ENCODE measurements around the gene CD93.

The CD93 gene

GRCh38 chr20:23125159-23125558, 39.0 kb upstream of the CD93 start:
- no peaks in the 10 kb centered on the region for H3K79me2 ChIP-seq (ENCODE audit: insufficient read depth, low read length)
- H3K4me2 ChIP-seq (ENCODE audit: low read depth, low read length, poor library complexity, severe bottlenecking), result no peak overlapping the region
- no peak overlapping the region for H3K9ac ChIP-seq (ENCODE audit: low read depth, low read length, poor library complexity, severe bottlenecking)
- no peak overlapping the region for H2AFZ ChIP-seq (ENCODE audit: low read length)
- no peaks in the 10 kb centered on the region for H3K36me3 ChIP-seq (ENCODE audit: insufficient read depth, low read length)
- no peaks in the 10 kb centered on the region for H3K27me3 ChIP-seq (ENCODE audit: insufficient read depth, low read length, poor library complexity, severe bottlenecking)
- H3F3A ChIP-seq (ENCODE audit: low read depth), result no peaks in the 10 kb centered on the region
- no peak overlapping the region for H3K4me3 ChIP-seq (ENCODE audit: low read length, poor library complexity, severe bottlenecking)
- peaks cover 24% of the 10 kb centered on the region for H3K4me1 ChIP-seq (ENCODE audit: insufficient read depth, low read length, poor library complexity, severe bottlenecking)
- H3K9me3 ChIP-seq (ENCODE audit: insufficient read depth, low read depth, low read length), result no peaks in the 10 kb centered on the region
- no peaks in the 10 kb centered on the region for H3K9me2 ChIP-seq (replicated peaks; ENCODE audit: low read depth, low read length)
- no peaks in the 10 kb centered on the region for H4K20me1 ChIP-seq (ENCODE audit: insufficient read depth, low read length, poor library complexity, severe bottlenecking)
- TF ChIP-seq CTCF (conservative IDR thresholded peaks at IDR 0.05; ENCODE audit: low read length), result no peak
- no peak for TF ChIP-seq EZH2phosphoT487 (IDR thresholded peaks at IDR 0.05; ENCODE audit: borderline replicate concordance)

DNA sequence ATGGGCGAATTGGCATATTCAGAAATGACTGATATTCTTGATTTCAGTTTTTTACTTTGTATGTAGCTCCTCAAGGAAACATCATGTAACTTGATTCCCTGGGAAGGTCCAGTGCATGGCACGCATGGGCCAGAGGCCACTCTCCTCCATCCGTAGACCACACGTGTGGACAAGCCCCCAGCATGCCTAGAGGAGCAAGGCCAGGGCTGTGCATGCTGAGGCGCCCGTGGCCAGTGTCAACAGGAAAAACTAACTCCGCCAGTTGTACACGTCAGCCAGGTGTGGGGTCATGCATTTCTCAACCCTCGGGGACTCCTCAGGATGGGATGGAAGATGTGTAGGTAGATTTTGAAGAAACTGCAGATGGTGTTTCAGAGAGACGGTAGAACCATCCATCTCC, 37.8 kb upstream of the CD93 start:
- no peak overlapping the region for H3K4me2 ChIP-seq (ENCODE audit: low read depth, low read length, poor library complexity, severe bottlenecking)
- no peaks in the 10 kb centered on the region for H3K36me3 ChIP-seq (ENCODE audit: insufficient read depth, low read length)
- TF ChIP-seq EZH2phosphoT487 (IDR thresholded peaks at IDR 0.05; ENCODE audit: borderline replicate concordance) (no peak), CTCF (conservative IDR thresholded peaks at IDR 0.05; ENCODE audit: low read length) (no peak)

GRCh38 chr20:23122796-23123655, 36.9 kb upstream of the CD93 start:
- no peaks in the 10 kb centered on the region for H3K36me3 ChIP-seq (ENCODE audit: insufficient read depth, low read length)
- TF ChIP-seq EZH2phosphoT487 (IDR thresholded peaks at IDR 0.05; ENCODE audit: borderline replicate concordance), result no peak
- no peak for TF ChIP-seq CTCF (conservative IDR thresholded peaks at IDR 0.05; ENCODE audit: low read length)
- H3K4me1 ChIP-seq (ENCODE audit: insufficient read depth, low read length, poor library complexity, severe bottlenecking), result peaks cover 24% of the 10 kb centered on the region
- H3K9me3 ChIP-seq (ENCODE audit: insufficient read depth, low read depth, low read length), result no peaks in the 10 kb centered on the region
- H3K4me2 ChIP-seq (ENCODE audit: low read depth, low read length, poor library complexity, severe bottlenecking), result no peak overlapping the region
- no peaks in the 10 kb centered on the region for H3K79me2 ChIP-seq (ENCODE audit: insufficient read depth, low read length)
- H3K9ac ChIP-seq (ENCODE audit: low read depth, low read length, poor library complexity, severe bottlenecking), result no peak overlapping the region
- no peaks in the 10 kb centered on the region for H3K27me3 ChIP-seq (ENCODE audit: insufficient read depth, low read length, poor library complexity, severe bottlenecking)
- H2AFZ ChIP-seq (ENCODE audit: low read length), result no peak overlapping the region
- no peaks in the 10 kb centered on the region for H4K20me1 ChIP-seq (ENCODE audit: insufficient read depth, low read length, poor library complexity, severe bottlenecking)
- H3F3A ChIP-seq (ENCODE audit: low read depth), result no peaks in the 10 kb centered on the region
- H3K4me3 ChIP-seq (ENCODE audit: low read length, poor library complexity, severe bottlenecking), result no peak overlapping the region
- H3K9me2 ChIP-seq (replicated peaks; ENCODE audit: low read depth, low read length), result no peaks in the 10 kb centered on the region

More for the DNA sequence above, 37.8 kb upstream of the CD93 start:
- Histone ChIP-seq H3K4me1 (ENCODE audit: insufficient read depth, low read length, poor library complexity, severe bottlenecking) (peaks cover 24% of the 10 kb centered on the region), H3K9ac (ENCODE audit: low read depth, low read length, poor library complexity, severe bottlenecking) (no peak overlapping the region), H3K9me2 (replicated peaks; ENCODE audit: low read depth, low read length) (no peaks in the 10 kb centered on the region), H2AFZ (ENCODE audit: low read length) (no peak overlapping the region), H4K20me1 (ENCODE audit: insufficient read depth, low read length, poor library complexity, severe bottlenecking) (no peaks in the 10 kb centered on the region), H3K9me3 (ENCODE audit: insufficient read depth, low read depth, low read length) (no peaks in the 10 kb centered on the region), H3K4me3 (ENCODE audit: low read length, poor library complexity, severe bottlenecking) (no peak overlapping the region), H3K27me3 (ENCODE audit: insufficient read depth, low read length, poor library complexity, severe bottlenecking) (no peaks in the 10 kb centered on the region), H3F3A (ENCODE audit: low read depth) (no peaks in the 10 kb centered on the region), H3K79me2 (ENCODE audit: insufficient read depth, low read length) (no peaks in the 10 kb centered on the region)

All from Loucy (cell line).